H1 (cell line): ENCODE data around the gene LAMTOR3. TPM values are rescaled to one million over a fixed set of nuclear protein-coding genes. Genes with fewer than 3 reads are reported as not detected.

ENCODE experiments used
- CHD7 ChIP-seq: fragments of 300-600 bp; sonication (generic); IDR thresholded peaks from 2 replicates; pipeline ENCODE4 v1.7.1; 2012; ENCODE audit warnings: low read length, moderate library complexity, mild to moderate bottlenecking, inconsistent platforms; ENCODE audit not compliant: insufficient replicate concordance
- RFX5 ChIP-seq: IDR thresholded peaks from 2 replicates; pipeline ENCODE4 v1.6.1; 2011; ENCODE audit warnings: low read depth, low read length, improper control_type of control experiment, borderline replicate concordance
- polyA plus RNA-seq, 7 experiments: library from polyadenylated mRNA; depleted of rRNA in 3 of 7; stranded (reverse) in 5 of 7; unstranded in 2 of 7; fragments of >200 nt in 5 of 7; fragments of 200-250 nt in 2 of 7; gene quantifications; 1 replicate in 5 of 7; 2 replicates in 1 of 7; 4 replicates in 1 of 7; pipeline versions ENCODE4 v1.2.1 to v1.2.3, GENCODE V29; 2011 to 2013; ENCODE audit warnings: missing spikeins in 2 of 7, mixed read lengths in 2 of 7
- total RNA-seq: library from RNA; stranded (reverse); fragmentation: NEBNext Ultra II Directional; extraction: Animal tissue kit (Norgen Biotek cat#: 25700); gene quantifications from 2 replicates; pipeline ENCODE4 v1.2.1, GENCODE V29; 2021

The LAMTOR3 gene
- total and polyA plus RNA-seq, 2 of the 8 experiments (the other 6 are each of a cell fraction or from before 2014, with no cell fraction given): 25.1 to 34.4 TPM

GRCh38 chr4:99838927-99839326, 55.3 kb downstream of the LAMTOR3 start (continued):
- TF ChIP-seq CHD7 (no peak), RFX5 (no peak)
